GM19035 (cell line): Measurements from ENCODE around the gene GSC2.

ENCODE experiments used
- ATAC-seq: cut with Tn5 transposase; IDR thresholded peaks from one replicate; pipeline ENCODE4 v1.9.1; 2021; ENCODE audit not compliant: unreplicated experiment

Gene GSC2, protein sequence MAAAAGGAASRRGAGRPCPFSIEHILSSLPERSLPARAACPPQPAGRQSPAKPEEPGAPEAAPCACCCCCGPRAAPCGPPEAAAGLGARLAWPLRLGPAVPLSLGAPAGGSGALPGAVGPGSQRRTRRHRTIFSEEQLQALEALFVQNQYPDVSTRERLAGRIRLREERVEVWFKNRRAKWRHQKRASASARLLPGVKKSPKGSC

DNA sequence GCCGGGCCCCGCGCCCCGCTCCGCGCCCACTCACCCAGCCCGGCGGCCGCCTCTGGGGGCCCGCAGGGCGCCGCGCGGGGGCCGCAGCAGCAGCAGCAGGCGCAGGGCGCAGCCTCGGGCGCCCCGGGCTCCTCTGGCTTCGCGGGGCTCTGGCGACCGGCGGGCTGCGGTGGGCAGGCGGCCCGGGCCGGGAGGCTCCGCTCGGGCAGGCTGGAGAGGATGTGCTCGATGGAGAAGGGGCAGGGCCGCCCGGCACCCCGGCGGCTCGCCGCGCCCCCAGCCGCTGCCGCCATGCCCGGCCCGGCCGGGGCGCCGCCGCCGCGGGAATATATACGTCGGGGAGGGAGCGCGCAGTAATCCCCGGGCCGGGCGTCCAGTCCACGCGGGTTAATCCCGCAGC lies at the start of gene GSC2:
Gene GSC2, minus strand, starts transcription at position 302 of the 400 bp plus-strand sequence. Its CDS starts 9 bp downstream, at position 293.
- no peak for ATAC-seq

DNA sequence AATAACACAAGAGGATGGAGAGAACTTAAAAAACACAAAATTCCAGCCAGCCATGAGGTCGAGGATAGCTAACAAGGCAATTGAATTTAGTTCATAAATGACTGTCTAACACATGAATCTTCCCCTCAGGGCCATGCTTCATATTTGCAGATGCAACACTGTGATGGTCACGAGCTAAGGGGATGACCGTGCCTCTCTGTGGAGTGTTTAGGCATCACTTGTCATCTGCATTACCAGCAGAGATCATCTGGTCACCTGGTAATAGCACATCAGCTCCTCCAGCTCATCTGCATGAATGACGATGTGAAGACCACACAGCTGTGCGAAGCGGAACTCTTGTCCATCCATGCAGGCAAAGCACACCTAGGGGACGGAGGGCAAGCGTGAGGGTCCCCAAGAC lies 49.4 kb upstream of the GSC2 start:
- no peak for ATAC-seq

- no peak for ATAC-seq
Measured at GRCh38 chr22:19197997-19198865, 48.1 kb upstream of the GSC2 start.

DNA sequence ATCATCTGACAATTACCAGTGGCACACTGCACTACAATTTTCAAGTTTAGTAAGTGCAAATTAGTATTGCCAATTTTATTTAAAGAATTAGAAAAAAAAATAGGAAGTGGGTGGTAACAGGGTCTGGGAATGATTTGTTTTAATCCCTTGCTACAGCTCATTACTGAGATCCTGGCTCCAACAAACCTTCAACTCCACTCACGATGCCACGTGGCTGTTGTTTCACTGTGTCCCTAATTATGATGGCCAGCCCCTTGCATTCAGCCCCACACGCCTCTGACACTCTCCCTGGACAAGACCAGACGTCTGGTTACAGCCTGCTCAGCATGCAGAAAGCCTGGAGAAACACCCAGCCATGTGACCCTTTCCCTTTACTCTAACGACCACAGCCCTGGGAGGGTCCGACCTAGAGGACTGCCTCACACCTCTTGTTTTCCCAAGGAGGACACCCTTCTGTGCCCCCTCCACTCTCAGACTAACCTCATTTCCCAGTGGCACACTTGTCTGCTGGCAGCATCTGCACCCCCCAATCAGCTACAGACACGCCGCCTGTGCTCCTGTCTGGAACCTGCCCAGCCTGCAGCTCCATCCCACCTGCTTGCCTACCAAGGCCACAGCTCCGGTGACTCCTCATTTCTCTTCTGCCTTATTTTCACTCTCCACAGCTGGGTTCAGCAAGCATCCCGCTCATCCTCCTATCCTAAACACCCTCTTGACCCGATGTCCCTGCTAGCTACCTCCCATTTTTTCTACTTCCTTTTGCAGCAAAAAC lies 46.9 kb upstream of the GSC2 start:
- no peak for ATAC-seq

DNA sequence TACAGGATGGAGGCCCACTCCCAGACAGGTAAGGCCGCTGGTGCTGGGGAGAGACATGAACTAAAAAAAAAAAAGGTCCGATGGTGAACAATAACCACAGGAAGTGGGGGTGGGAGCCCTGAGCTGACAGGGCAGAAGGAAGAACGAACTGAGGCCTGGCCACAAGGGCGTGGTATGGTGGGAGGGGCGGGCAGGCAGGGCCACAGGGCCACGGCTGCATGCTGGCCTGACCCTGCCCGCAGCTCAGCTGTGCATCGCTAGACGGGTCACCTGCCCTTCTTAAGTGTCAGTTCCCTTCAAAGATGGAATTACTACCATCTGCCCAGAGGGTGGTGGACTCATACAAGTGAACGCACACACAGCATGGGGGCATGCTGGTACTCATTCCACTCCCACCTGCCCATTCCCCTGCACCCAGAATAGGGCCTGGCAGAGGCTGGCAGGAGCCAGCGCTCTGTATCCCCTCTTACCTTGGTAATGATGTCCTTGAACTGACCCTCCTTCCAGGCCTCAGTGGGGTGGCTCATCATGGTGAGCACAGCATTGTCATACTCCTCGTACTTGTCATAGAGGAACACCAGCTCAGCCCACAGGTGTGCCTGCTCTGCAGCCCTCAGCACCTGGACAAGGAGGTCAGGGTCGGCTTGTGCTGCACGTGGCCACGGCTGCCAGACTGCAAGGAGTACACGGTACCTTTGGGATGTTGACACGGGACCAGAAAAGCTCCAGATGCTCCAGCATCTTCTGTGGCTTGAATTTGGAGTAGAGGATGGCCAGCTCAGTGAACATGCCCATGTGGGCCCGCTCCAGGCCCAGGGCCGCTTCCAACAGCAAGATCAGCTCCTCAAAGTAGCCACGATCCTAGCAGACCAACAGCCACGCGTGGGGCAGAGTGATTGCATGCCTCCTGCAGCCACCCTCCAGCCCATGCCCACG lies 46.0 kb upstream of the GSC2 start:
- ATAC-seq: no peak

- no peak for ATAC-seq
Measured at GRCh38 chr22:19194766-19195536, 44.9 kb upstream of the GSC2 start.

GRCh38 chr22:19193879-19194278 lies 43.8 kb upstream of the GSC2 start:
- no peak for ATAC-seq

DNA sequence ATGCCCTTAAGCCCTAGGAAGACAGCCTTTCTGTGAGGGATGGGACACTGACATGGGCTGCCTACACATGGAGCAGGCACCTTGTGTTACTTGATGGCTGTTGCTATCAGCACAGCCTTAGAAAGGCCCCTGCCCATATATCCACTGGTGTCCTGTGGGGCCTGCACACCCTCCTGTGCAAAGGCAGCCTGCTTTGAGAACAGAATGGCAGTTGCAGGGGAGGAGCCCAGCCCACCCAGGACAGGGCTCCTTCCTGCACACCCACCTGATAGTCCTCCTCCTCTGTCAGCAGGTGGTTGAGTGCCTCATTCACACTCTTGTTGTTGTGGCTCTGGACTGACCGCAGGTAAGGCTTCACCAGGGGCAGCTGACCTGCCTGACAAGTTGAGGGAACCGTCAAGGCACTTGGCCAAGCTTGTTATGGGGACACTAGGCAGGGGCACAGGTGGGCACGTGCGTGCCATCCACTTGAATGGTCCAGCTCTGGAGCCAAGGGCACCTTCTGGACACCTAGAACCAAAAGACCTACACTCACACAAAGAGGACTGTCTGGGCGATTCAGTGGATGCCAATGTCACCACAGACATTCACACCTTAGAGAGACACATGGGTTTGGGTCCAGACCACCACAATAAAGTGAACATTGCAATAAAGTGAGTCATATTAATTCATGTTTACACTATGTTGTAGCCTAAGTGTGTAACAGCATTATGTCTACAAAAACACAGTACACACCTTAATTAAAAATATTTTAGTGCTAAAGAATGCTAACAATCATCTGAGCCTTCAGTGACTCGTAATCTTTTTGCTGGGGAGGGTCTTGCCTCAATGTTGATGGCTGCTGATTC lies 37.8 kb upstream of the GSC2 start:
- ATAC-seq: no peak

DNA sequence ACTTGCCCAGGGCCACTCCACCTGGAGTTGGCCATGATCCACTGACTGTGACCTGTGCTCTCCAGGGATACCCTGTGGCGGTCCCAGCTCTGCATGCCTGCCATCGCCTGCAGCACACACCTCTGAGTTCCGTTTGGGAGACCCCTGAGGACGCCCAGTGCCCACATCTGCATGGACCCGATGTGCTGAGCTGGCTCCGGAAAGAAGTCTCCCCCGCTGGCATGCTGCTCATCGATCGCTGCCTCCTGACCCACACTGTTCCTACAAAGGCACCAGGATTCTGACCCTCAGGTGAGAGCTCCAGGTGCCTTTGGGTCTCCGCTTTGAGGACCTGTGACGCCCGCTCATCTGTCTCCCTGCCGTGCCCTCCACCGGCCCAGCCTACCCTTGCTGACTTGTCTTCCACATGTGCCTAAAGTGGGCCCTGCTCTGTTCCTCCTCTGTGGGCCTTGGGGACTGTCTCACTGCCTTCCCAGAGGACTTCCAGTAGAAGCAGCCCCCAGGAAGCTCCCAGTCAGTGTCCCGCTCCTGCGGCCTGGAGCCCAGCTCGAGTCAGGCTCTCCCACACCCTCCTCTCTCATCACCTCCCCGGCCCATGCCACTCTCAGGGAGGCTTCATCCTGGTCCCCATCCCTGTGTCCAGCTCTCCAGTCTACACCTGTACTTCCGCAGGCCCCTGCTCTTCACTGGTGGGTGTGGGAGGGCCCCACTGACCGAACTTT lies 34.3 kb upstream of the GSC2 start:
- ATAC-seq: no peak

GRCh38 chr22:19183216-19183615 lies 33.1 kb upstream of the GSC2 start:
- ATAC-seq: no peak

DNA sequence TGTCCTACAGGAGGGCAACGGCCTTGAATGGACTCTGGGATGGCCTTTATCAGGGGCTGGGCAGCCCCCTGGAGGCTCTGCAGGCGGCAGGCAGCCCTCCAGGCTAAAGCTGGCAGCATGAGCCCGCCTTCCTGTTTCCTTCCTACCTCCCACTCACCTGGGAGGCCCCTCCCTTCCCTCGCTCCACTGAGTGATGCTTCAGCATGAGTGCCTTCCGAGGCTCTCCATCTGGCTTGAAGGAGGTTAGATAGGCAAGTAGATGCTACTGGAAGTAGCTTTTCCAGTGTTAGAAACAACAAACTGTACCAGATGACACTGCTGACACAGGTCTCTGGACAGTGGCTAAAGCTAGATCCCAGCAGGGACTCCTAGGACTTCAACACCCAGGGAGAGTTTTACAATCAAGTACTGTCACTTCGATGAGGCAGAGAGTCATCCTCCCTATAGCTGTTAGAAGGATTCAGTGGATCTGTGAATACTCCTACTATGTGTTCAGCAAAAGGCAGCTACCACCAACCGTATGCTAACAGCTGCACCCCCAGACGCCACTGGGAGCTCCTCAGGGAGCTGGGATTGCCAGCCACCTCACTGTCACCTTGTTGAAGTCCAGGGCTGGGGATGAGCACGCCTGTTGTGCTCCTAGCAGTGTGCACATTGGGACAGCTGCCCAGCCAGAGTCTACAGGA lies 32.5 kb upstream of the GSC2 start:
- no peak for ATAC-seq

DNA sequence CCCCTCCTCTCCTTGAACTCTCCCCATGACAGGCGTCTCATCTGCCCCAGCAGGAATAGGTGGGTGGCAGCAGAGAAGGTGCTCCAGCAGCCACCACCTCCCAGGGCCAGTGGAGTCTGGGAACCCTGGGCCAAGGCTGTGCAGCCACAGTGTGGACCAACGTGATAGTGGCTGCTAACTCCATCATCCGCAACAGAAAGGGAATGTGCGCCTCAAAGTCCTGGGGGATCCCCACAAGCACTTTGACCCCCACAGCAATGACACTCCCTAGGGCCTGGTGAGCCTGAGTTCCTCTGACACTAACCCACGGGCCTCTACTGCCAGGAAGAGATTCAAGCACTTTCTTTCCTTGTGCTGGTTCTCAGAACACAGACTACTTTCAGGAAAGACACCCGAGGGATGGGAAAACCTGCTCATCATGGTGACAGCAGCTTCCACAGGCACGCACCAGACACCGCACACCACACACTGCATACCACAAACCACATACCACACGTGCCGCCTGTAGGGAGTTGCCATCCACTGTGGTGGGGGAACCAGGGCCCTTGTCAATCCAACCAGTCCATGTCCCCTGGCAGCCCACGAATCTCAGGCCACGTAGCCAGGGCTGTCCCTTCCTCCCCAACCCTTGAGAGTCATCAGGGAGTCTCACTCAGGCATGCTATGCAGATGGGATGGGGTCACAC lies 31.8 kb upstream of the GSC2 start:
- no peak for ATAC-seq

DNA sequence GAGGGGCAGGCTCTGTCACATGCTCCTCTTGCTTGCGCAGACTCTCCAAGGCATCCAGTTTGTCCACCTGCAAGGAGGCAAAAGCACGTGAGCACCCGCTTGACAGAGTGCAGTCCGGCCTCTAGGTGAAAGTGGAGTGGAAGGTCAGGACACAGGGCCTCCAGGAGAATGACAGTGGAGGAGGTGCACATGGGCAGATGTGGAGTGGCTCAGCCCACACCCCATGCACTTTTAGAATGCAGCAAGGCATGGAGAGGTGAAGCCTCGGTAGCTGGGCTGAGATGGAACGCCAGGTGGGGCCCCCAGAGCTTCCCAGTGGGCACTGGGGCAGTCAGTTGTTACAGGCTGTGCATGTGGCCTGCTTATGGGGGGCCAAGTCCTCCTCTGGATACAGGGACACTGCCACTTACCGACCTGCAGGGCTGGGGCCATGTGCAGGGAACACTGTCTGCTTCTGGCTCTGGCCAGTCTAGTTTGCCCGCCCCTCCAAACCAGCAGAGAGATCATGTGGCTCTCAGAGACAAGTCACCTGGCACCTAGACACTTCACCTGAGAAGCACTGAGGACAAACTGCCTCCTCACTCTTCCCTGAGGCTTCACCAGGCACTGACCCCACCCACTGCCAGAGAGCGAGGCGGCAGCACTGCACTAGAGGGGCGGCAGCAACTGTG lies 30.8 kb upstream of the GSC2 start:
- ATAC-seq: no peak

- ATAC-seq: no peak
Measured at GRCh38 chr22:19180234-19180633, 30.1 kb upstream of the GSC2 start.

GRCh38 chr22:19179497-19180048 lies 29.5 kb upstream of the GSC2 start:
- ATAC-seq: peak; percentile 36
